NCI-H1930 (cell line): ENCODE results near the gene BHMT2.
A peak's percentile ranks its signal among the peaks of the same experiment; 100 is the strongest.

Experiments used
- DNase-seq, 2 experiments: peaks; one replicate each; lab custom pipeline; 2025; lab: John Stamatoyannopoulos, UW

The BHMT2 gene

DNA sequence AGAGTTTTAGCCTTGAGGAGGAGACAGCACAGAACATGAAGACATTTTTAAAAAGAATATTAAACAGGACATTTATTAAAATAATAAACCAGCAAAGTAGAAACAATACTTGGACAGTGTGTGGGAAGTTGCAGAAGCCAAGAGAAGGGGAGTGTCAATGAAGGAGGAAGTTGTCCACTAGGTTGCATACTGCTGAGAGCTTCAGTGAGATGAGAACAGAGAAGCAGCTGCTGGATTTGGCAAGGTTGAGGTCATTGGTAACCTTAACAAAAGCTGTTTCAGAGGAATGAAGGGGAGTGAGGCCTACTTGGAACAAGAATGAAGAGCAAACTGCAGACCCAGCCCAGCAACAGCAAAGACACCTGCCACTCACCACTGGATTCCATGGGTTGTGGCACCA lies 53.4 kb downstream of the BHMT2 start:
- DNase-seq, result no peak

DNA sequence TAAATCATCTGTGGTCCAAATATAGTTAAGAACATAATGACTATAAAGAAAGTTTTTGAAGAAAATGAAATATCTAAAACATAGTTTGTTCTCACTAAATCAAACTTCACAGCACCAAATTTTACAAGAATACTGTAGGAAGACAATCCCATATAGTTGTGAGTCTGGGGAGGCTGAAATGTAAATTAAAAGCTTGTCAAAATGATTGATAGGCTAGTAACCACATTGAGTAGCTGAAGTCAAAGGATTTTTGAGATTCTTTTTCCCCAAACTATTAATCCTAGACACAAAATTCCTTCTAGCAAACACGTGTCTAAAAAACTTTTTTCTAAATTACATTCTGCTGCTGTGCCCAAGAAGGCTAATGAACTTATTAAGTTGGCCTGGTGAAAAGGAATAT lies 55.0 kb downstream of the BHMT2 start:
- no peak for DNase-seq

DNA sequence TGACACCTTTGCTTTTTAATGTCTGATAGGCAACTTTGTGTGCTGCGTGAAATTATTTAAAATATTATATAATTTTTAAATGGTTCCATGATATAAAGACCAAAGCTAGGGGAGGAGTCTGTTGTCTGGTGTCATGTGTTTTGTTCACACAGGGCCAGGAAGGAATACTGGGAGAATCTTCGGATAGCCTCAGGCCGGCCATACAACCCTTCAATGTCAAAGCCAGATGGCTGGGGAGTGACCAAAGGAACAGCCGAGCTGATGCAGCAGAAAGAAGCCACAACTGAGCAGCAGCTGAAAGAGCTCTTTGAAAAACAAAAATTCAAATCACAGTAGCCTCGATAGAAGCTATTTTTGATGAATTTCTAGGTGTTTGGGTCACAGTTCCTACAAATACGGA lies 61.2 kb downstream of the BHMT2 start:
- no peak for DNase-seq

DNA sequence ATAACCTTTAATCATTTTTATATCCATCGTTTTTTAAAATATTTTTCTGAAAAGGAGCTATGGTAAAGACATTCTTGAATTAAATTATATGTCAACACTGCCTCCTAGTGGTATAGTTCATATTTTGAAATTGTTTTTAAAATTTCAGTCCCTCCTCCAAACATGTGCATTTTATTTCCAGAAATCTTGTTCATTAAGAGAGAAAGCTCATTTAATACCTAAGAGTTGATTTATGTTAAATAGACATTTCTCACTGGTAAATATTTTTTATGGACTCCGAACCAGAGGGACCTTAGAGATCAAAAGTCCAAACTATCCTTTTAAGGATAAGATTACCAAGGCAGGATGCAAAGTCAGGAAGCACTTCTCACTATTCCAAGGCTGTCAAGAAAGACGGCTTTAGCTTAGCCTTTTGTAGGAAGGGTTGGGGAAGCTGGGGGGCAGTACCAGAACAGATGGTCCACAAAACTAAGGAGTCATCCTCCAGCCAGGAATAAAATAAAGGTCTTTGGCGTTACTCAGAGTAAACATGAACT lies 63.6 kb downstream of the BHMT2 start:
- peak in 1 of 2 experiments; percentile 28 for DNase-seq

DNA sequence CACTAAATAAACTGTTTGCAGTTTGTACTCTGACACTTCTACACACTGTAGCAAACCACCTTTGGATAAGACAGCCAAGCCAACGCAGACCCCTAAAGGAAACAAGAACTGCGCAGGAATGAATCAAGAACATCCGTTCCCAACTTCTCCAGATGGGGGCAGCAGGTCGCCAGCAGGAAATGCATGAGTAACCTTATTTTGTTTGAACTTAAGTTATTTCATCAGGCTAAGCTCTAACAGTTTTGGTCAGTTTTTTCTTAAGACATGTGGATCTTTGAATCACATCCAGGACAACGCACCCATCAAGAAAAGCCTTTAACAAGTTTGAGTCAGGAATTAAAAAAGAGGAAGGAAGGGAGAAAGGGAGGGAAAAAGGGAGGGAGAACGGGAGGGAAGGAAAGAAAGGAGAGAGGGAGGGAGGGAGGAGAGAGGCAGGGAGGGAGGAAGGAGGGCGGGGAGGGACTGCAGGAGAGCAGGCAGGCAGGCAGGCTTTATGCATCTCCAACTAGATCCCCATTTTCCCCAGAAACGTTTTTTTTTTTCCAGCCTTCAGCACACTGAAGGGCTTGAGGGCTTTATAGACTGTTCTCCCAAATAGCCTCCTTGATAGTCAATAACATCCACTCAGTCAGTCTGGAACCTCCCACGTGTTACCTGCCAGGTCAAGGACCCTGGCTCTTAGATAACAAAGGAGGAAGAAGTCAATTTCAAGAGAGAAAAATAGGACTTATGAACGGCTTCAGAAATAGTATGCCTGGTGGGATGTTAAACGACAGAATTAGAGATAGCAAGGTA lies 64.3 kb downstream of the BHMT2 start:
- peak; percentile 24 to 33 for DNase-seq

DNA sequence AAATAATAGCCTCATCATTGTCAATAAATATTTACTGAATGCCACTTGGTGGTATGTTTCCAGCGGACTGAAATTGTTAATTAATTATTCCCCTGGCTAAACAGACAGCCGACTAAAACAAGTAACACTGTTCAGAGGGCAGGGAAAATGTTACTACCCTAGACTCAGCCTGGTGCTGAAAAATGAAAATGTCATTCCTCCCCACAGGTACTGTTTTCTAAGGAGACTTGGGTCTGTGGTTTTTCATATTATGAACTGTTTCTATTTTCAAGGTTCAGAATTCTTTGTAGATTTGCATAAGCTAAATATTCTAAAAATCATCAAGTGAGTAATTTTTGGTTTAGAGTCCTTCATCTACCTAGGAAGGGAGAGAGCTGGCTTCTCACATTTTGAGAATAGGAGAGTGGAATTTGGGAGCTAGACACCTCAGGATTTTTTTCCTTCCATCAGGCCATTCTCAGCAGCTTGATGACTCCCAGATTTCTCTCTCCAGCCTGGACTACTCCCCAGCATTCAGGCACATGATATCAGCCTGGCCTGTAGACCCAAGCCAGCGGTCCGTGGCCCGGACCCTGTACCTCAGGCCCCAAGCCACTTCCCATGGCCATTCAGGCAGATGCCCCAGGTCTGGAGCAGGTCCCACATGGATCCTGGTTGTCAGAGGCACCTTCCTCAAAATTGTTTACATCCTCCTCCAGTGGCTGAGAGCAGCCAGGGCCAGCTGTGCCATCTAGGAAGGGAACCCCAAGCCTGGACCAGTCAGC lies 66.4 kb downstream of the BHMT2 start:
- DNase-seq, result no peak

DNA sequence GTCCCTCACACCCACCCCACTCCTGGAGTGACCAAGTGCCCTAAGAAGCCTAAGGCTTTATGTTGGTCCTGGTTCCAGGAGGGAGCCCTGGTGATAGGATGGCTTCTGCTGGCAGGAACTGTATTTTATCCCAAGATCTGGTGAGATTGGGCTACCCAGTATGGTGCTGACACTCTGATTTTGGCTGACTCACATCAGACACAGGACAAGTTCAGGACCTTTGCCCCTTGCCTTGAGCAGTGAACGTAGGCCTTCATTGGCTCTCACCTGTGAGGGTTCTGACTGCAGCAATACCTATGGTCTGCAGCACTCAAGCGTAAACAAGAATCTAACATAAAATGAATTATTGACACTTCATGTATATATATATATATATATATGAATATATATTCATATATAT lies 67.1 kb downstream of the BHMT2 start:
- DNase-seq, result no peak
